Activated T-helper 17 cell treated with anti-CD3 and anti-CD28 coated beads, Interleukin-2, amount 50 U/mL, for 72 hours (primary cell): ENCODE data around the gene CARD8. TPM values are rescaled to one million over a fixed set of nuclear protein-coding genes. Genes with fewer than 3 reads are reported as not detected.

Experiments
- ATAC-seq: fragments of 150-1000 bp; cut with Tn5 transposase; replicated peaks from 2 replicates; pipeline ENCODE4 v1.10.0; 2021; ENCODE audit warnings: mild to moderate bottlenecking, moderate library complexity
- H3K27ac Mint-ChIP-seq: one replicate; pipeline ENCODE4 v1.8.0; 2022; ENCODE audit warnings: mixed read lengths
- H3K27me3 Mint-ChIP-seq: one replicate; pipeline ENCODE4 v1.8.0; 2022; ENCODE audit warnings: mixed read lengths
- H3K36me3 Mint-ChIP-seq: one replicate; pipeline ENCODE4 v1.8.0; 2022; ENCODE audit warnings: low read depth, mild to moderate bottlenecking, mixed read lengths
- H3K4me1 Mint-ChIP-seq: one replicate; pipeline ENCODE4 v1.8.0; 2022; ENCODE audit warnings: mixed read lengths
- H3K4me3 Mint-ChIP-seq: one replicate; pipeline ENCODE4 v1.8.0; 2022; ENCODE audit warnings: mild to moderate bottlenecking, mixed read lengths
- H3K9me3 Mint-ChIP-seq: one replicate; pipeline ENCODE4 v1.8.0; 2022; ENCODE audit warnings: mixed read lengths
- total RNA-seq, 2 donors: library from RNA; stranded (reverse); gene quantifications; one replicate each; pipeline ENCODE4 v1.2.3, GENCODE V29; 2022

CARD8 gene
- total RNA-seq, 2 donors from 2014 or later, result 161 to 244 TPM

GRCh38 chr19:48210005-48210404, 45.7 kb downstream of the CARD8 start:
- H3K9me3 Mint-ChIP-seq, result no peaks in the 10 kb centered on the region
- no peak for ATAC-seq
- no peak overlapping the region for H3K27ac Mint-ChIP-seq
- no peak overlapping the region for H3K4me3 Mint-ChIP-seq
- no peaks in the 10 kb centered on the region for H3K27me3 Mint-ChIP-seq
- peaks cover 89% of the 10 kb centered on the region for H3K36me3 Mint-ChIP-seq
- peaks cover 10% of the 10 kb centered on the region for H3K4me1 Mint-ChIP-seq

GRCh38 chr19:48206397-48207093, 49.2 kb downstream of the CARD8 start:
- H3K27ac Mint-ChIP-seq, result peak overlapping the region; percentile 20
- H3K36me3 Mint-ChIP-seq, result peaks cover 56% of the 10 kb centered on the region
- H3K9me3 Mint-ChIP-seq, result no peaks in the 10 kb centered on the region
- H3K4me3 Mint-ChIP-seq, result no peak overlapping the region
- peaks cover 10% of the 10 kb centered on the region for H3K4me1 Mint-ChIP-seq
- H3K27me3 Mint-ChIP-seq, result no peaks in the 10 kb centered on the region
- no peak for ATAC-seq

- H3K27me3 Mint-ChIP-seq, result no peaks in the 10 kb centered on the region
- H3K27ac Mint-ChIP-seq, result no peak overlapping the region
- peak; percentile 100 for ATAC-seq
- H3K9me3 Mint-ChIP-seq, result no peaks in the 10 kb centered on the region
- peaks cover 10% of the 10 kb centered on the region for H3K4me1 Mint-ChIP-seq
- peaks cover 30% of the 10 kb centered on the region for H3K36me3 Mint-ChIP-seq
- H3K4me3 Mint-ChIP-seq, result no peak overlapping the region
Measured at GRCh38 chr19:48203794-48204628, 51.7 kb downstream of the CARD8 start.

- H3K4me3 Mint-ChIP-seq, result no peak overlapping the region
- H3K27me3 Mint-ChIP-seq, result no peaks in the 10 kb centered on the region
- peaks cover 25% of the 10 kb centered on the region for H3K36me3 Mint-ChIP-seq
- no peak for ATAC-seq
- H3K4me1 Mint-ChIP-seq, result peaks cover 10% of the 10 kb centered on the region
- no peak overlapping the region for H3K27ac Mint-ChIP-seq
- H3K9me3 Mint-ChIP-seq, result no peaks in the 10 kb centered on the region
Measured at GRCh38 chr19:48203222-48203793, 52.4 kb downstream of the CARD8 start.

- ATAC-seq, result no peak
- no peaks in the 10 kb centered on the region for H3K27me3 Mint-ChIP-seq
- no peaks in the 10 kb centered on the region for H3K9me3 Mint-ChIP-seq
- H3K36me3 Mint-ChIP-seq, result peaks cover 4% of the 10 kb centered on the region
- no peak overlapping the region for H3K4me3 Mint-ChIP-seq
- peak overlapping the region; percentile 11 for H3K27ac Mint-ChIP-seq
- peaks cover 4% of the 10 kb centered on the region for H3K4me1 Mint-ChIP-seq
Measured at GRCh38 chr19:48196933-48197665, 58.6 kb downstream of the CARD8 start.

- Mint-ChIP-seq H3K4me3 (no peak overlapping the region), H3K4me1 (peaks cover 4% of the 10 kb centered on the region), H3K27ac (peak overlapping the region; percentile 46), H3K27me3 (no peaks in the 10 kb centered on the region), H3K9me3 (no peaks in the 10 kb centered on the region), H3K36me3 (peaks cover 4% of the 10 kb centered on the region)
- ATAC-seq, result peak; percentile 12
Measured at GRCh38 chr19:48196321-48196763, 59.4 kb downstream of the CARD8 start.

- peaks cover 4% of the 10 kb centered on the region for H3K4me1 Mint-ChIP-seq
Measured at GRCh38 chr19:48194844-48195830, 60.6 kb downstream of the CARD8 start.

GRCh38 chr19:48194041-48194843, 61.5 kb downstream of the CARD8 start:
- no peaks in the 10 kb centered on the region for H3K27me3 Mint-ChIP-seq
- ATAC-seq, result no peak

More at GRCh38 chr19:48194844-48195830, 60.6 kb downstream of the CARD8 start:
- peaks cover 4% of the 10 kb centered on the region for H3K36me3 Mint-ChIP-seq
- ATAC-seq, result no peak
- no peak overlapping the region for H3K27ac Mint-ChIP-seq
- no peaks in the 10 kb centered on the region for H3K9me3 Mint-ChIP-seq
- H3K4me3 Mint-ChIP-seq, result no peak overlapping the region
- H3K27me3 Mint-ChIP-seq, result no peaks in the 10 kb centered on the region

GRCh38 chr19:48192750-48193149, 63.0 kb downstream of the CARD8 start:
- no peaks in the 10 kb centered on the region for H3K9me3 Mint-ChIP-seq
- peaks cover 9% of the 10 kb centered on the region for H3K36me3 Mint-ChIP-seq
- ATAC-seq, result no peak
- no peak overlapping the region for H3K27ac Mint-ChIP-seq
- H3K4me1 Mint-ChIP-seq, result peaks cover 4% of the 10 kb centered on the region
- H3K27me3 Mint-ChIP-seq, result no peaks in the 10 kb centered on the region
- H3K4me3 Mint-ChIP-seq, result no peak overlapping the region

More at GRCh38 chr19:48194041-48194843, 61.5 kb downstream of the CARD8 start:
- Mint-ChIP-seq H3K4me3 (no peak overlapping the region), H3K9me3 (no peaks in the 10 kb centered on the region), H3K36me3 (peaks cover 4% of the 10 kb centered on the region), H3K4me1 (peaks cover 4% of the 10 kb centered on the region), H3K27ac (peak overlapping the region; percentile 22)

GRCh38 chr19:48190885-48191284, 64.8 kb downstream of the CARD8 start:
- H3K27ac Mint-ChIP-seq, result no peak overlapping the region
- no peak for ATAC-seq
- H3K4me1 Mint-ChIP-seq, result no peaks in the 10 kb centered on the region
- no peak overlapping the region for H3K4me3 Mint-ChIP-seq
- no peaks in the 10 kb centered on the region for H3K27me3 Mint-ChIP-seq
- peaks cover 12% of the 10 kb centered on the region for H3K36me3 Mint-ChIP-seq
- H3K9me3 Mint-ChIP-seq, result no peaks in the 10 kb centered on the region

GRCh38 chr19:48190288-48190884, 65.3 kb downstream of the CARD8 start:
- no peaks in the 10 kb centered on the region for H3K27me3 Mint-ChIP-seq
- H3K4me3 Mint-ChIP-seq, result no peak overlapping the region
- H3K4me1 Mint-ChIP-seq, result no peaks in the 10 kb centered on the region
- ATAC-seq, result peak; percentile 92
- peaks cover 12% of the 10 kb centered on the region for H3K36me3 Mint-ChIP-seq
- no peak overlapping the region for H3K27ac Mint-ChIP-seq
- no peaks in the 10 kb centered on the region for H3K9me3 Mint-ChIP-seq

- Mint-ChIP-seq H3K36me3 (peaks cover 10% of the 10 kb centered on the region), H3K4me3 (no peak overlapping the region), H3K27me3 (no peaks in the 10 kb centered on the region), H3K4me1 (no peaks in the 10 kb centered on the region), H3K27ac (no peak overlapping the region), H3K9me3 (peaks cover 2% of the 10 kb centered on the region)
- no peak for ATAC-seq
Measured at GRCh38 chr19:48186541-48186991, 69.1 kb downstream of the CARD8 start.
